Stomach (tissue), 9 donors: ENCODE data around the gene REV3L. TPM values are rescaled to one million over a fixed set of nuclear protein-coding genes. Genes with fewer than 3 reads are reported as not detected.
"Not testable (repeated sequence)": the region's sequence is repeated elsewhere in the genome, so short reads cannot be mapped to it uniquely, and the experiment has no call there.

ENCODE experiments used
- DNase-seq, 2 donors: peaks; one replicate each; pipeline versions ENCODE4 v3.0.0 to v3.0.0-alpha.2; 2013 to 2019
- H3K27ac ChIP-seq, 5 donors: fragments of 200-600 bp in 4 of 5; sonication (generic) in 4 of 5; one replicate each; pipeline ENCODE4 v1.5.1; 2013 to 2019; ENCODE audit warnings: mild to moderate bottlenecking in 1 of 5, moderate library complexity in 1 of 5
- H3K27me3 ChIP-seq, 3 donors: fragments of 200-600 bp; sonication (generic); one replicate each; pipeline ENCODE4 v1.5.1; 2017 to 2019; ENCODE audit warnings: mixed run types in 1 of 3
- H3K36me3 ChIP-seq, 4 donors: fragments of 200-600 bp; sonication (generic); 1 replicate in 3 of 4; 2 replicates in 1 of 4; pipeline ENCODE4 v1.5.1; 2016 to 2019
- H3K4me1 ChIP-seq, 4 donors: fragments of 200-600 bp; sonication (generic); one replicate each; pipeline ENCODE4 v1.5.1; 2016 to 2019
- H3K4me3 ChIP-seq, 4 donors: fragments of 200-600 bp; sonication (generic) in 3 of 4; one replicate each; pipeline ENCODE4 v1.5.1; 2016 to 2019; ENCODE audit warnings: mild to moderate bottlenecking in 1 of 4
- H3K9me3 ChIP-seq, 4 donors: fragments of 200-600 bp; sonication (generic); one replicate each; pipeline ENCODE4 v1.5.1; 2016 to 2019
- CTCF ChIP-seq, 7 experiments: fragments of 450-650 bp in 4 of 7; fragments of 200-600 bp in 3 of 7; sonication (generic) in 3 of 7; IDR thresholded peaks; one replicate each; pipeline ENCODE4 v1.5.1; 2016 to 2019; ENCODE audit warnings: antibody characterized with exemption in 7 of 7, control low read depth in 2 of 7, mild to moderate bottlenecking in 1 of 7
- EP300 ChIP-seq: sonication (generic); formaldehyde crosslinking; IDR thresholded peaks from one replicate; pipeline ENCODE4 v1.6.1; 2017; ENCODE audit warnings: antibody characterized with exemption
- POLR2A ChIP-seq, 4 donors: fragments of 450-650 bp; IDR thresholded peaks; one replicate each; pipeline ENCODE4 v1.6.1; 2016; ENCODE audit warnings: antibody characterized with exemption in 4 of 4, control low read depth in 2 of 4, mild to moderate bottlenecking in 1 of 4, moderate library complexity in 1 of 4
- POLR2AphosphoS5 ChIP-seq, 3 donors: sonication (generic); formaldehyde crosslinking; IDR thresholded peaks; one replicate each; pipeline ENCODE4 v1.6.1; 2016; ENCODE audit warnings: antibody characterized with exemption in 3 of 3
- WGBS, 5 donors: extraction: QIAGEN DNeasy Blood & Tissue Kit in 3 of 5; methylation state at CpG; one replicate each; pipeline versions ENCODE4 v1.1.5 to v1.1.7; 2013 to 2018; 5-methylcytosine and 5-hydroxymethylcytosine counted together
- intact Hi-C: fragments of 100-400 bp; cut with DNase I; formaldehyde crosslinking; loops from one replicate; pipeline ENCODE4 v1.15.1; 2023; ENCODE audit warnings: low total_unique reads
- polyA plus RNA-seq, 3 donors: library from polyadenylated mRNA; stranded (reverse); fragments of 200-250 nt; gene quantifications; one replicate each; pipeline ENCODE4 v1.2.3, GENCODE V29; 2013
- total RNA-seq, 5 donors: library from RNA; depleted of rRNA; stranded (reverse); fragments of >200 nt; gene quantifications; one replicate each; pipeline versions ENCODE4 v1.1.0 to v1.2.3, GENCODE V29; 2014 to 2016
- donor health status: healthy with polysubstance abuse.
- donor health status: Bipolar disorder and iron deficiency.
- donor health status: healthy.

REV3L gene
- total and polyA plus RNA-seq, 8 donors, result 9.0 to 170 (median 28.3) TPM

GRCh38 chr6:111522393-111523020, 39.5 kb upstream of the REV3L start:
- no peak for TF ChIP-seq POLR2AphosphoS5 (IDR thresholded peaks at IDR 0.05)
- TF ChIP-seq CTCF (IDR thresholded peaks at IDR 0.05), result no peak
- Histone ChIP-seq H3K4me1 (peaks cover 0 to 27% (median 7%) of the 10 kb centered on the region in 4 donors), H3K27ac (no peak overlapping the region), H3K4me3 (no peak overlapping the region), H3K9me3 (no peaks in the 10 kb centered on the region), H3K36me3 (no peaks in the 10 kb centered on the region), H3K27me3 (no peaks in the 10 kb centered on the region)
- DNase-seq, result no peak
- WGBS, 5 donors, result 68 to 80% (median 75%) methylated on average over 4 of the region's 4 CpGs
- intact Hi-C loops, result no loop called here

- no peaks in the 10 kb centered on the region for H3K36me3 ChIP-seq
- no peak overlapping the region for H3K27ac ChIP-seq
- no peak overlapping the region for H3K4me3 ChIP-seq
- no peak for TF ChIP-seq EP300
- intact Hi-C loops, result no loop called here
- 86 to 94% (median 92%) methylated on average over 5 of the region's 5 CpGs for WGBS, 5 donors
- no peak for DNase-seq
- no peaks in the 10 kb centered on the region for H3K27me3 ChIP-seq
- peaks cover 0 to 27% (median 7%) of the 10 kb centered on the region in 4 donors for H3K4me1 ChIP-seq
- H3K9me3 ChIP-seq, result no peaks in the 10 kb centered on the region
Measured at GRCh38 chr6:111521497-111522270, 38.7 kb upstream of the REV3L start.

DNA sequence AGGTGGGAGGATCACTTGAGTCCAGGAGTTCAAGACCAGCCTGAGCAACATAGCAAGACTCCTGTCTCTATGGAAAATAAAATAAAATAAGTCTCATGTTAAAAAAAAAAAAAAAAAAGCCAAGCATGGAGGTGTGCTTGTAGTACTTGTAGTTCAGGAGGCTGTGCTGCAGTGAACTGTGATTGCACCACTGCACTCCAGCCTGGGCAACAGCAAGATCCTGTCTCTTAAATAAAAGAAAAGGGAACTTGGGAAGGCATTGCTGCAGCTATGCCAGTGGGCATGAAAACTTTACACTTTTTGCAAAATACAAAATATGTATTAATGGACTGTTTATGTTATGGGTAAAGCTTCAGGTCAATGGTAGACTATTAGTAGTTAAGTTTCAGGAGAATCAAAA, 37.5 kb upstream of the REV3L start:
- intact Hi-C loops, result no loop called here
- Histone ChIP-seq H3K27me3 (no peaks in the 10 kb centered on the region), H3K9me3 (no peaks in the 10 kb centered on the region), H3K4me3 (no peak overlapping the region), H3K4me1 (peaks cover 0 to 25% (median 7%) of the 10 kb centered on the region in 4 donors), H3K36me3 (no peaks in the 10 kb centered on the region), H3K27ac (no peak overlapping the region)
- no peak for DNase-seq
- no peak for TF ChIP-seq EP300
- no peak for TF ChIP-seq POLR2AphosphoS5 (IDR thresholded peaks at IDR 0.05)
- TF ChIP-seq CTCF (IDR thresholded peaks at IDR 0.05), result no peak
- no peak for TF ChIP-seq POLR2A (IDR thresholded peaks at IDR 0.05)

DNA sequence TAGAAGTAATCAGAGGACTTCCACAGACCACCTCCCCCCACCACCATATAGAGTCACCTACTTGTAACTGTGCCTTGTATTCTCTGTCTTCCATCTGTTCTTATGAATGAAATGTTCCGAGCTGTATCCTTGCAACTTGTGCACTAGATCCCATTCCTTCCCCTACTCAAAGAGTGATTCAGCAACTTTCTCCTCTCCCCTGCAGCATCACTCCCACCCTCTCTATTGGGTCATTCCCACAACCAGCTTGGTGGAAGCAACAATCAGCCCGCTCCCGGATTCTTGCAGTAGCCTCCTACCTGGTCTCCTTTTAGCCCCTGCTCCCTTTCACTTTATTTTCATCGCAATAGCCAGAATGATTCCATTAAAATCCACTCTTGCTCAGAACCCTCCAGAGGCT, 34.9 kb upstream of the REV3L start:
- 94 to 97% (median 97%) methylated on average over 4 of the region's 4 CpGs for WGBS, 5 donors
- DNase-seq, result no peak
- Histone ChIP-seq H3K36me3 (no peaks in the 10 kb centered on the region), H3K4me3 (no peak overlapping the region), H3K27me3 (no peaks in the 10 kb centered on the region), H3K27ac (no peak overlapping the region), H3K4me1 (peaks cover 0 to 5% (median 0%) of the 10 kb centered on the region in 4 donors), H3K9me3 (no peaks in the 10 kb centered on the region)
- TF ChIP-seq CTCF (IDR thresholded peaks at IDR 0.05) (no peak), EP300 (no peak), POLR2A (IDR thresholded peaks at IDR 0.05) (no peak), POLR2AphosphoS5 (IDR thresholded peaks at IDR 0.05) (no peak)
- intact Hi-C loops, result no loop called here

DNA sequence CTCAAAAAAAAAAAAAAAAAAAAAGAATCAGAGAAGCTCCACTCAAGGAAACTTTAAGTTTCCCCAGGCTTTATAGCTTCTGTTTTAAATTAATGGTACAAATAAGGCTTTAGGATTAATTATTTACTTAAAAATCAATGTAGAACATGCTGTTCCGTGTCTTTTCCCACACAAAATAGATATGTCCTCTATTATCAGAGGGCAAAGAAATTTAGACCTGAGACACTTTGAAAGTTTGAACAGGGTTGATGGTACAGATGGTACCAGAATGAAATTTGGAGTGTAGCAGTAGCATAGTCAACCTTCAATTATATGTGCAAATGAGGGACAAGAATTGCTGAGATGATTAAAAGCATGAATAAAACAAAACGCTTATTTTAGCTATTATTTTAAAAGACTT, 32.2 kb upstream of the REV3L start:
- H3K36me3 ChIP-seq, result no peaks in the 10 kb centered on the region
- intact Hi-C loops, result no loop called here
- H3K27ac ChIP-seq, result no peak overlapping the region
- H3K4me3 ChIP-seq, result no peak overlapping the region
- H3K9me3 ChIP-seq, result no peaks in the 10 kb centered on the region
- H3K27me3 ChIP-seq, result no peaks in the 10 kb centered on the region
- 83 to 90% (median 88%) methylated on average over 2 of the region's 2 CpGs for WGBS, 5 donors
- no peaks in the 10 kb centered on the region for H3K4me1 ChIP-seq
- TF ChIP-seq POLR2AphosphoS5 (IDR thresholded peaks at IDR 0.05) (no peak), POLR2A (IDR thresholded peaks at IDR 0.05) (no peak), CTCF (IDR thresholded peaks at IDR 0.05) (no peak), EP300 (no peak)
- DNase-seq, result no peak

DNA sequence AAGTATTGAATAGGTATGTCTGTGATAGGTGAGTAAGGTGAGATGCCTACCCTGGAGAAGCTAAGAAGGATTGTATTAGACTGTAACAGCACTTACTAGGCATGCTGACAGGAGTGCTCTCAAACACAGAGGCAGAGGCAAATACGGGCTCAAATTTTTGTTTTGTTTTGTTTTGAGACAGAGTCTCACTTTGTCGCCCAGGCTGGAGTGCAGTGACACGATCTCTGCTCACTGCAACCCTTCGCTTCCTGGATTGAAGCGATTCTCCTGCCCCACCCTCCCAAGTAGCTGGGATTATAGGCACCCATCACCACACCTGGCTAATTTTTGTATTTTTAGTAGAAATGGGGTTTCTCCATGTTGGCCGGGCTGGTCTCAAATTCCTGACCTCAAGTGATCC, 31.5 kb upstream of the REV3L start:
- 85 to 92% (median 88%) methylated on average over 6 of the region's 6 CpGs for WGBS, 5 donors
- H3K4me1 ChIP-seq, intact Hi-C loops, H3K9me3 ChIP-seq, H3K27ac ChIP-seq, H3K36me3 ChIP-seq, H3K4me3 ChIP-seq, DNase-seq, H3K27me3 ChIP-seq: not testable (repeated sequence)

DNA sequence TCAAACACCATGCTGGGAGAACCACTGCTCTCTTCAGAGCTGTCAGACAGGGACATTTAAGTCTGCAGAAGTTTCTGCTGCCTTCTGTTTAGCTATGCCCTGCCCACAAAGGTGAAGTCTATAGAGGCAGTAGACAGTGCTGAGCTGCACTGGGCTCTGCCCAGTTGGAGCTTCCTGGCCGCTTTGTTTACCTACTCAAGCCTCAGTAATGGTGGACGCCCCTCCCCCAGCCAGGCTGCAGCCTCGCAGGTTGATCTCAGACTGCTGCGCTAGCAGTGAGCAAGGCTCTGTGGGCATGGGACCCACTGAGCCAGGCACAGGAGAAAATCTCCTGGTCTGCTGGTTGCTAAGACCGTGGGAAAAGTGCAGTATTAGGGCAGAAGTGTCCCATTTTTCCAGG, 24.2 kb upstream of the REV3L start:
- H3K27ac ChIP-seq, H3K36me3 ChIP-seq, DNase-seq, H3K4me3 ChIP-seq, H3K27me3 ChIP-seq, H3K9me3 ChIP-seq, intact Hi-C loops: not testable (repeated sequence)
- 79 to 95% (median 93%) methylated on average over 4 to 5 of the region's 5 CpGs for WGBS, 5 donors
- H3K4me1 ChIP-seq, result peaks cover 0 to 14% (median 0%) of the 10 kb centered on the region in 4 donors
